GDM1 (cell line): ENCODE results near the gene NWD2.

ENCODE experiments used
- DNase-seq: peaks from one replicate; lab custom pipeline; 2025; lab: John Stamatoyannopoulos, UW

NWD2 gene

DNA sequence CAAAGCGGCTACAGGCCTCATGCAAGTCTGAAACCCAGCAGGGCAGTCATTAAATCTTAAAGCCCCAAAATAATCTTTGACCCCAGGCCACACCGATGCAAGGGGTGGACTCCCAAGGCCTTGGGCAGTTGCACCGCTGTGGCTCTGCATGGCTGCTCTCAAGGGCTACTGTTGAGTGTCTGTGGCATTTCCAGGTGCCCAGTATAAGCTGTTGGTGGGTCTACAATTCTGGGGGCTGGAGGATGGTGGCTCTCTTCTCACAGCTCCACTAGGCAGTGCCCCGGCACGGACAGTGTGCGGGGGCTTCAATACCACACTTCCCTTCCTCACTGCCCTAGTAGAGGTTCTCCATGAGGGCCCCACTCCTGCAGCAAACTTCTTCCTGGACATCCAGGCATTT, 60.1 kb downstream of the NWD2 start:
- no peak for DNase-seq

DNA sequence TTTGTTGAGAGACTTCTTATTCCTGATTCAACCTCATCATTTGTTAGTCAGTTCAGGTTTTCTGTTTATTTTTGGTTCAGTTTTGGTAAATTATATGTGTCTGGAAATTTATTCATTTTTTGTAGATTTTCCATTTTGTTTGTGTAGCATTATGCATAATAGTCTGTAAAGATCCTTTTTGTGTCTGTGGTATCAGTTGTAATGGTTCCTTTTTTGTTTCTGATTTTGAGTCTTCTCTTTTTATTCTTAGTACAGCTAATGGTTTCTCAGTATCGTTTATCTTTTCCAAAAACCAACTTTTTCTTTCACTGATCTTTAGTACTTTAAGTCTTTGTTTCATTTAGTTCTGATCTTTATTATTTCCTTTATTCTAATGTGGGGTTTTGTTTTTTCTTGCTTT, 61.4 kb downstream of the NWD2 start:
- no peak for DNase-seq

DNA sequence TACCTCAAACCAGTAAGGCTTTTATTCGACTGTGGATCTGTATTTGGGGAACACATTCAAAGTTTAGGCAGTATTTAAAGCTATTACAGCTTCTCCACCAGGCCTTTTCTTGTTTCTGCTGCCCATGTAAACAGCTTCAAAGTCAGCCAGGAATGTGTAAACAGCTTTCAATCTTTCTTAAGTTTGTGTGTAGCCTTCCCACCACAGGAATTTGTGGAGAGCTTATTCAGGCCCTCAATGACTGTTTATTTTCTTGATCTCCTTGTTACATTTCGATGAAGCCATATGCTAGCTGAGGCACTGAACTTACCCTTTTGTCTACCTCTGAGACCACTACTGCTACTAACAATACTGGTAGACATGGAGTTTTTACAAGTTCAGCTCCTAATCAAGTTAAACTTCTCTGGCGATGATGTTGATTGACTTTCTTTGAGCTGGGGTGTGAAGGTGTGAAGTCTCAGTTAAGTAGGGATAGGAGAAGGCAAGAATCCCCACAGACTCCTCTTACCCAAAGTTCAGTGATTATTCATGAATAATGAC, 72.6 kb downstream of the NWD2 start:
- no peak for DNase-seq

DNA sequence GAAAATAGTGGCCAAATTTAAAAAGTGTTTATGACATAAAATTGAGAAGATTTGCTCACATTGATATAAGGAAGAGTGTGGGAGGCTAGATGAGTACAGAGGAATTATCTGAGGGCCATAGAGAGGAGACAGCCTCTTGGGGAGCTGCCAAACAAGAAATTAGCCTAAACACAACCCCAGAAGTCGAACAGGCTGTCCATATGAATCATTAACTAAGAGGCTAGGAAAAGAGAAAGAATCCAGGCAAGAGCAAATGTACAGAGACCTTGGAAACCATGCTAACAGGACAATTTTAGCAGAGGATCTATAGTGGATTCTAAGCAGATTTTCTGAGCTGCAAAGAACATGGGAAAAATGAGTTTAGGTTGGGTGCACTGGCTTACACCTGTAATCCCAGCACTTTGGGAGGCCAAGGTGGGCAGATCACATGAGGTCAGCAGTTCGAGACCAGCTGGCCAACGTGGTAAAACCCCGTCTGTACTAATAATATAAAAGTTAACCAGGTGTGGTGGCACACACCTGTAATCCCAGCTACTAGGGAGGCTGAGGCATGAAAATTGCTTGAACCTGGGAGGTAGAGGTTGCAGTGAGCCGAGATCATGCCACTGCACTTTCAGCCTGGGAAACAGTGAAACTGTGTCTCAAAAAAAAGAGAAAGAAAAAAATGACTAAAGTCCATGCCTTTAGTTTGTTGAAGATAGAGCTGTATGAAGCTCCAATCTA, 76.1 kb downstream of the NWD2 start:
- DNase-seq, result no peak

DNA sequence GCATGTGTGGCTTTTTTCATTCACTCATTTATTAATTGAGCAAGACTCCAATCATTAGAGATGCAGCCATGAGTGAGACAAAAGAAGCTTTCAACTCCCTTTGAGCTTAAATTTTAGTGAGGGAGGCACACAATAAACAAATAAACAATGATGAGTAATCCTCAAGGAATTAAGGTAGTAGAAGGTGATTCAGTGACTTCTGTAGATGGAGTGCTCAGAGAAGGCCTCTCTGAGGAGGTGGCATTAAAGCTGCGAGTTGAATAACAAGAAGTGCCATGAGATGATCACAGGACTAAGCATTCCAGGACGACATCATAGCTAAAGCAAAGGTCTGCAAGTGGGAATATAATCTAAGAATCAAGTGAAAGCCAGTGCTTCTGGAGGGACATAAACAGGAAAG, 77.6 kb downstream of the NWD2 start:
- no peak for DNase-seq

DNA sequence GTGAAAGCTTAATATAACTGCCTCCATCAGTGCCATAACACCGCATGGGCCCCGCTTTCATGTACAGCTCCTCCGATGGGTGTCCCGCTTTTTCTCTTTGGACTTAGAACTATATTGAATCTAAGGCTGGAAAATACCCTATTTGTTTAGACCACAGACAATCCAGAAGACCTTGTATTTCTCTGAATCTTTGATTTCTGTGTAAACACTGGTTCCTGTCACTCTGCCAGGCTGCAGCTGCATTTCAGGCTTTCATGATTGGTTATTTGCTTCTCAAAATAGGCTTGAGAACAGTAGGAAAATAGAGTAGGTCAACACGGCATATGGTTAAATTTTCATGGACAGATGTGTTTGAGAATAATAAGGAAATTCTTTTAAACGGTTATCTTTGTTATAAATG, 80.0 kb downstream of the NWD2 start:
- no peak for DNase-seq

DNA sequence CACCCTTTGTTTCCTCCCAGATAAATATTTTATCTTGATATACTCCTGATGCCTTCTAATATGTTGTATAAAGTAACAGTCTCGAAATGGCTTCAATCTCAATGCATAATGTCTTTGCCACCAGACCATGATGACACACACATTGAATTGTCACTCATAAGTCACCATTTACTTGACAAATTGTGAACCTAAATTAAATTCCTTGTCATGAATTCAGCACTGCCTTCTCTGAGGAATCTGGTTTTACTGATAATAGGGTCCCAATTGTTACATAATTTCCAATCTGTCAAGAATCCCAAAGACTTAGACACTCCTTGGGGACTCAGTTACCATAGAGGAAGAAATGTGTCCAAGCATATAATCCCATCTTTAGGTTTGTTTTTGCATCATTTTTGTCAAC, 82.3 kb downstream of the NWD2 start:
- DNase-seq, result no peak

DNA sequence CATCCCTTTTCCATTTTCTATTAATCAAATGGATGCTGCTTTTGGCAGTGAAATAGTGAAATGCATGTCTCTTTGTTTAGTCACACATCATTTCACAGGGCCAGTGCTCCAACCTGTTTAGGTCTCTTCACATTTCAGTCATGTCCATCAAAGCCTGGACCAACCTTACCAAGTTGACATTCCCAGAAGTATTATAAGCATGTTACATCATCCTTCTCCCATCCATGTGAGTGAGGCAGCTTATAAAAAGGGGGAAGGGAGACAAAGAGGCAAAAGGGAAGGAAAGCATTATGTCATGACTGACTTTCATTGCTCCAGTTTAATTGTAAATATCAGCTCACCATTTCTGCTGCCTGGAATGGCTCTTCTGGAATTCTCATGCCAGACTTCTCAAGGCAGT, 94.4 kb downstream of the NWD2 start:
- DNase-seq, result no peak

DNA sequence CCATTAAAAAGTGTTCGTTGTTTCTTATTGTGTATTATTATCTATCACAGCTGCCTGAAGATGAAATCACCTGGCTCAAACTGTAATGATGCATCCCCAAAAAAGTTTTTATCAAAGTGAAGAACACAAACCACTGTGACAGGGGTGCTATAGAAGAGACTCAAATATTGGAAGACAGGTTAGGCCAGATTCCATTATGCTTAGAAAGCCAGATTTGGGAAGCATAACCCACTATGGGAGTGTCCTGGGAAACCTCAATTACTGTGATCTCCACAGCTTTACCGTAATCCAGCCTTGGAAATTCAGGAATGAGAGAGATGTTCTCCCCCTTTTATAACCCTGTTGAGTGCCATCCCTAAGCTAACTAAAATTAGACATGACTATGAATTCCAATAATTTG, 114.2 kb downstream of the NWD2 start:
- no peak for DNase-seq

DNA sequence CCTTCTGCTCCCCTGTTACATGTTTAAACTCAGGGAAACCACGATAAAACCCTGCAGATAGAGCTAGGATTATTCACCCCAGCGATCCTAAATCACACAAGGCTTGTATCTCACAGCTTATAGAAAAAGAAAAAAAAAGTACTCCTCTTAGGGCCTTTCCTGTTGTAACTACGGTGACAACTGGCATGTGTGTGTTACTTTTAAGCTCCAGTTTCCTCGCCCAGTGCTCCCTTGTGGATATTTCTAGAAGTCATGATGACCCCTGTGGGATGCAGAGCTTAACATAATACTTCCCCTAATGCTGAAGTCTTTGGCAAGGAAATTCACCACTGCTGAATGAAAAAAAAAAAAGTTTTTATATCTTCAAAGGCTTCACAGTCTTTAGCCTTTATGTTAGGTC, 114.7 kb downstream of the NWD2 start:
- no peak for DNase-seq

DNA sequence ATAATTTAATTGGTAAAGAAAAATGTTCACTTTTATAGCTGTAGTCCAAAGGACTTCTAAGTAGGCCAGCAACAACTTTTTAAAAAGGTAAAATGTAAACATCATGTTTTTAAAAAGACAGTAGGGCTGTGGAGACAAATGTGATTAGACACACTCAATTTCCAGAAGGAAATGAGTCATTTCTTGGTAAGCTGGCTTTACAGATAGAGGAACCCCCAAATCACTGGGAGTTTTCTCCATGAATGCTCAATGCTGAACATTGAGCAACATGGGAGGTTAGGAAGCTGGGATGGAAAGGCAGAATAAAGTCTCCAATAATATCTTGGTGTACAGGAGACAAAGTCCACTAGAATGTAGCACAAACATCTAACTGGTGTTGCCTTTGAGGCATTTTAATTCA, 121.3 kb downstream of the NWD2 start:
- no peak for DNase-seq

DNA sequence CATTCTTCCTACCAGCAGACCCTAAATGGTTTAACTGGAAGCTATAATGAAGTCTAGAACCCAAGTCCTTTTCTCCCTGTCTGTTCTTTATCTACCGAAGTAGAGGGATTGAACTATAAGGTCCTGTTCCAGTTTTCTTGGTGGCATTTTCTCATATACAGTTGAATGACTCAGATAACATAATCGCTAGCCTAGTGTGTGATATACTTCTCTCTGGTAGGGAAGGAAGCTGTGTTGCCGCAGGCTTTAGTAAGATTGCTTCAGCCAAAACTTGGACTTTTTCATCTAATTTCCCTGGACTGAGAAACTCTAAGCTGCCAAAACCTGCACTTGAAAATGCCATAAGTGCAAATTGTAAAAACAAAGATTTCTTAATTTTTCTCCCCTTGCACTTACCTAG, 123.4 kb downstream of the NWD2 start:
- DNase-seq, result no peak

DNA sequence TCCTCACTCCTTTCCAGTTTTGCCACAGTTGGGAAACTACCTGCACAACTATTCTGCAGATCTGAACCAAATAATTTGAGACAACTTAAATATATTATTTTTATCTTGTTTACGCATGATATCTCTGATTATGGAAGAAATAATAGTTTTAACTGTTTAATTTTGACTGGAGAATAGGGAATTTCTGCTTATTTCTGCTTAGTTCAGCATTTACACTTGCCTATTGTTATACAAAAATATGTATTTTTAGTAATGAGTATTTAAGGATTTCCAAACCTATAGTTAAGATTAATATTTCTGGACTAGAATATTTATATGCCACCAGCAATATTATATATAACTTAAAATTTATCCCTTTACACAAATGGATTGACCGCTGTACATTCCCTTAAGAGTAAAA, 125.5 kb downstream of the NWD2 start:
- DNase-seq, result no peak

DNA sequence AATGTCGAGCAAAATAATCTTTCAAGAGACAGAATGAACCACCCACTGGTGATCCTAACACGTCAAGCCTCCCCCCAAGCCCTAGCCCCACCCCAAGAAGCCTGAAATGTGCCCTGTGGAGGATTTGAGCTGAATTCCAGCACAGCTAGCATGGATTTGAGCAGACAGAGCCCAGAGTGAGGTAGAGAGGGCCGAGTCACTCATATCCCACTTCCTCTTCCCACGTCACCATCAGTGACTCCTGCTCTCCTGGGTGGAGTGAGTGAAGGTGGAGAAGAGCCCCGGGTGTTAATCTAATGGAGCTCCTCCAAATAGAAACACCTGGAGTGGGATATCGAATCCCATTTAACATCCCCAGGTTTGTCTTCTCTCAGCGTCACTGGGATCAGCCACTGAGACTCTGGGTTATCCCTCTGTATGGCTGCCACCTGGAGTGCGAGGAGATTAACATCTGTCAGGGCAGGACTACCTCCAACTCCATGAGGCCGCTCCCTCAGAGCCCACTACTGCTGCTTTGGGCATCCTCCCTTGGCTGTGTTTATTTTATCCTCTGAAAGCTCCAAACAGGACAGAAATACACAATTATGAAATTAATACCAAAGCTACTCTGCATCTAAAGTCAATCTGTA, 136.6 kb downstream of the NWD2 start:
- no peak for DNase-seq

DNA sequence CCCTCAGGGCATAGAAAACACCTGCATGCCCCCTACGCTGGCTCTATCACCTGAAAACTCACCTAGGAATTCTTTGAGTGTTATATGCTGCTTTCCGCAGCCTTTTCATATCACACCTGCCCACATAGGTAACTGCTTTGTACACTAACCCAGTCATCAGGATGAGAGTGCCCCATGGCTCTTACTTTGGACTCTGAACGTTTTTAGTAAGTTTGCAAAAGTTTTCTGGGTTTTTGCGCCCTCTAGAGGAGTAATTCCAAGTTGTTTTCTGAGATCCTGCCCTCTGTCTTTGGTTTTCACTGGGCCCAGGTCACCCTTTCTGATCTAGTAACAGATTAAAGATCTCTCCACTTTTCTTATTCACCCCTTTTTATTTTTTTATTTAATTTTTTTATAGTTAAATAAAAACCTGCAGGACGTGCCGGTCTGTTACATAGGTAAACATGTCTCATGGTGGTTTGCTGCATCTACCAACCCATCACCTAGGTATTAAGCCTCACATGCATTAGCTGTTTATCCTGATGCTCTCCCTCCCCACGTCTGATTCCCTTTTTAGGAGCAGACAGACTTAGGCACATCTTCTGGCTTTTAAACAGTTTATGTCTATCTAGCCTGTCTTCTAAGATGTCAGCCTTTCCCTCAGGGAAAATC, 139.2 kb downstream of the NWD2 start:
- DNase-seq, result peak; percentile 6

DNA sequence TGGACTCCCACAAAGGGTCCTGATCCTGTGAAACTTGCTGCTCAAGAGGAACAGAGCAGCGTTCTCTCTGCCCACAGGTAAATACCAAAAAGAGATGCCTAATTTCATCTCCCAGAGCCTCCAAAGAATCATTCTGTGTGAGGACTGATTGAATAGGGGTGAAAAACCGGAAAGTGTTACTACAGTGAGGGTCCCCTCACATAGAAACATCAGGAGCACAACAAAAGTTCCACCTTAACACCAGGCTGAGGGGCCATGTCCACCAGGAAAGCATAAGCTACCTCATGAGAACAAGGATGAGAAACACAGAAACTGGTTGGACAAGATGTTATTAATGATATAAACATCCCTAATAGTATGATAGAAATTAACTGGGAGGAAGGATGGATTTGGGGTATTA, 140.9 kb downstream of the NWD2 start:
- DNase-seq, result no peak

DNA sequence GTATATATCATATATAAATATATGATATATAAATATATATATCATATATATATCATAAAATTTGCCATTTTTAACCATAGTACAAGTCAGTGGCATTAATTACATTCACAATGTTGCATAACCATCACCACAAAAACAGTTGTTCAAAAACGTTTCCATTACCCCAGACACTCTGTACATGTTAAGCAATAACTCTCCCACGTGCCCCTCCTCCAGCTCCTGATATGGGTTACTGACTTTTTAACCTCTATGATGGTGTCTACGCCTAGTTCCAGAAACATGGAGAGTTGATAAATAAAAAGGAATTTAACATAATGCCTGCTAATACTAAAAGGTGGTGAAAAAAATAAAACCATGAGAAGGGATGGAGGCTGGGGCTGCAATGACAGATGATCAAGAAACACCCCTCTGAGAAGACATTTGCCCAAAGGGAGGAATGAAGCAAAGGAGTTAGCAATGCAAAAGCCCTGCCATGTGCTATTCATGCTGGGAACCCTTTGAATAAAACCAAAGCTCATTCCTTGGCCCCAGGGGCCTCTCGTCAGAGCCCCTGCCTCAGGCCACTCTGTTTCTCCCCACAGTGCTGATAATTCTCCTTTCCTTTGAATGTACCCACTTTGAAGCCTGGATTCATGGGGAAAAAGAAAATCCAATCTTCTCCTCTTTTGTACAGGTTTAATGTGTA, 144.3 kb downstream of the NWD2 start:
- no peak for DNase-seq

DNA sequence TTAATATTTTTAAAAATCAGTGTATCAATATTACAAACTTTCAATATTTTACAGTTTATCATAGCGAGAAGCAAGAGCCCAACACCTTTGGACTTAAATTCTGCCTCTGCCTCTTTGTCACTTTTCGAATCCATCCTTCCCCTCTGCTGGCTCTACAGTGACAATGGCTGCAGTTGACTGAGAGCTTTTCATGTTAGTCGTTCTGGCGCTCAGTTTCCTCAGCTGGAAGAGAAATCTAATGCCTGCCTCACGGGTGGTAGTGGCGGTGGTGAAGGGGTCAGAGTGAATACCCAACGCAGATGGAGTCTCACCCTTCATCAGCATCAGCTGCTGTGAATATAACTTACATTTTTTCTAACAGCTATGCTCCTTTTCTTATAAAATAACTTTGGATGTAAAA, 144.8 kb downstream of the NWD2 start:
- no peak for DNase-seq

DNA sequence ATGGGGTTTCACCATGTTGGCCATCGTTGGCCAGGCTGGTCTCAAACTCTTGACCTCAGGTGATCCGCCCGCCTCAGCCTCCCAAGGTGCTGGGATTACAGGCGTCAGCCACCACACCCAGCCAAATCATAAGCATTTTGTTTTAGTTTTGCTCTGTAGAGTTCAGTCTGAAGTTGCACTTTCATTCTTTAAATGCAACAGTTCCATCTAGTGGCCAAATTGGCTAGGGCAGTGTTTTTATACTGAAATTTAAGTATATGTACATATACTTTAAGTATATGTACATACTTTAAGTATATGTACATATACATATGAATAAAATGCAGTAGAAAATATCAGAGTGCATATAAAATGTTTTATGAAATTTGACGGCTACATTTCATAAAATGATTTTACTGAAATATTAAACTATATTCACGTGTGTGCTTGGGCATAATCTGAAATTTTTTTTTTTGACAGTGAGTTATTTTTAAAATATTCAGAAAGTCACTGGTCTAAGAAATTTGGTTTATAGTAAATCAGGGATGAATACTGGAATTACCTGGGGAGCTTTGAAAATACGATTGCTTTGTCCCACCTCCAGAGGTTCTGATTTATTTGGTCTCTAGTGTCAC, 145.5 kb downstream of the NWD2 start:
- no peak for DNase-seq

DNA sequence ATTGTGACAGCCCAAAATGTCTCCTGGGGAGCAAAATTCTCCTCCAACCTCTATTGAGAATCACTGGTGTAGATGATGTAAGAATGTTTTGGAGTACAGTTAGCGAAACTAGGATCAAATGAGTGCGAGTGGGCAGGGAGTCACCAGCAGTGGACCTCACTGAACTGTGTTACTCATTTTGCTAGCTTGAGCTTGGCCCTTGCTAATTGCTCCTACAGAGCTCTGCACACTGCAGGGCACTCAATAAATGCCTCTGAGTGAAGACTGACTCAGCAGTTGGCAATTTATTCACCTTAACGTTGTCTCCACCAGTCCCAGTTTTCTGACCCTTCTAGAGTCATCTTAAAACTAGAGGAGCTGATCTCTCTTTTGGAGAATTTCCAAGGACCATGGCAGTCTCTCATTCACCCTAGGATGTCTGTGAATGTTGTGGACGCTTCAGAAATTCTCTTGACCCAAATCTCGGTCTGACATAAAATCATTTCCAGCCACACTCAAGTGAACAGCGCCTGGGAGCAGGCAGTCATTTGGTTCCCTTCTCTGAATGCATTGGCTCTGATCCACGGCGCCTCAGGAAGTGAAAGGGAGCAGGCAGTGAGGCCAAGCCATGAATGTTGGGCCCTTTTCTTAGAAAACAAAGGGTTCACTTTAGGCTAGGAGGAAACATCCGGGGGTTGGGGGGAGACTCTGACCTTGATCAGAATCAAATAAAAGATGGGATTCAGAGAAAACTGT, 148.1 kb downstream of the NWD2 start:
- DNase-seq, result no peak

DNA sequence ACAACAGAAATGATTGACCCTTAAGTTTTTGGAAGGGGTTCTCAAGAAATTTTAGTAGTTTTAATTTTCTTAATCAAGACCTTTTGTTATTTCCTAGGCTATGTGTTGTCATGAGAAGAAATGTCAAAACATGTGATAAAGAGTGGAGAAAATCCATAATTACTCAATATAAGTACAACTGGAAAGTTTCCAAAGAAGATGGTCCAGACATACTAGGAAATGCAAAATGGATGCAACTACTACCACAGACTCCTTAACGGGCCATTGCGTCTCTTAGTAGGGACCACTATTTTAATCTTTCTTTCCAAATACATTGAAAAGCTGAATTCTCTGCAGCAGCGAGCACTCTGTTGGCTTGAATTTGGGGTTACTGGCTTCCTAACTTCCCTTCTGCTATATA, 148.8 kb downstream of the NWD2 start:
- DNase-seq, result no peak

DNA sequence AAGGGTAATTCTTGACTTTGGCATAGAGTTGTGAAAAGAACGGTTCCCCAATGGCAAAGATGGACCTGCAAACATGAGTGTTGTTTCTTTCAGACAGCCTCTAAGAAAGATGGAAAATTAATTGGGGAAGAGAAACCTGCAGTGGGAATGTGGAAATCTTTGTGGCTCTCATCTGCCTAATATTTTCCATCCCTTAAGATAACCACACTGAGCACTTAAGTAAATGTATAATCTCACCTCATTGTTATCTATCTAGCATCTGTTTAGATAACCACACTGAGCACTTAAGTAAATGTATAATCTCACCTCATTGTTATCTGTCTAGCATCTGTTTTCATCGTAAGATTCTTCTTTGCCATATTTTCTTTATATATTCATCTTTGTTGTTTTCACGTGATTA, 149.3 kb downstream of the NWD2 start:
- no peak for DNase-seq
